H1 (cell line): ENCODE data around the gene PITPNC1. TPM values are rescaled to one million over a fixed set of nuclear protein-coding genes. Genes with fewer than 3 reads are reported as not detected.
A peak's percentile ranks its signal among the peaks of the same experiment; 100 is the strongest.

Experiments used
- BACH1 ChIP-seq: IDR thresholded peaks from 2 replicates; pipeline ENCODE4 v1.6.1; 2012; ENCODE audit warnings: low read length, improper control_type of control experiment
- polyA plus RNA-seq, 7 experiments: library from polyadenylated mRNA; depleted of rRNA in 3 of 7; stranded (reverse) in 5 of 7; unstranded in 2 of 7; fragments of >200 nt in 5 of 7; fragments of 200-250 nt in 2 of 7; gene quantifications; 1 replicate in 5 of 7; 2 replicates in 1 of 7; 4 replicates in 1 of 7; pipeline versions ENCODE4 v1.2.1 to v1.2.3, GENCODE V29; 2011 to 2013; ENCODE audit warnings: missing spikeins in 2 of 7, mixed read lengths in 2 of 7
- total RNA-seq: library from RNA; stranded (reverse); fragmentation: NEBNext Ultra II Directional; extraction: Animal tissue kit (Norgen Biotek cat#: 25700); gene quantifications from 2 replicates; pipeline ENCODE4 v1.2.1, GENCODE V29; 2021

PITPNC1 gene
- total and polyA plus RNA-seq, 2 of the 8 experiments (the other 6 are each of a cell fraction or from before 2014, with no cell fraction given) = 17.6 to 54.7 TPM

DNA sequence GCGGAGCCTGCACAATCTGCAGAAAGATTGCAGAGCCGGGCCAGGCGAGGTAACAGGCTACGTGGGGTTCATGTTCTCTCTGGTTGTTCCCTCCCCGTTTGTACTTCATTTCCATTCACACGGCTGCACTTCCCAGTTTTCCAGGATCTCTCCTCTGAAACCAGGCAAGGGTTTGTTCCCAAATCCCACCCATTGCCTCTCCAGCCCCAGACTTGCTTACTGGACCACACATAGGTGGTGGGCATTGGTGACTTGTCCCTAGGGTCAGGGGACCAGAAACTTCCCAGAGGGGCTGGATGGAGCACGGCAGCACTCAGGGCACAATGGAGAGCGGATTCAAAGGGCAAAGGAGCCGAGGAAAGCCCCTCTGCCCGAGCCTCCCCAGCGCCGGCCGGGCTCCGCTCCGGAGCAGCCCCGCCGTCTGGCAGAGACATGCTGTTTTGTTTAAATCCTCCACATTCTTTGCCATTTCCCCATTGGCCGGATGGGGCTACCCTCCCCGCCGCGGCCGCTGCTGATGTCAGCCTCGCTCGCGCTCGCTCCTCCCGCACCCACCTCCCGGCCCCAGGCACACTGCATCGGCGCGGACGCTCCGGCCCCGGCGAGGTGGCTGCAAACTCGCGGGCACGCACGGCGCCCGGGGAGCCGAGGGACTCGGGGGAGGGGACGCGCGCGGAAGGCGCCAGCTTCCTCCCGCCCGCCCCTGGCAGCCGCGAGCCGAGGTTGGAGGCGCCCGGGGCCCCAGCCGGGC is at the start of gene PITPNC1 (continued):
- TF ChIP-seq BACH1 = peak; percentile 51; the same call in 1 of the 2 replicates
